Panc1 (cell line): ENCODE measurements around the gene LRRC59. TPM values are rescaled to one million over a fixed set of nuclear protein-coding genes. Genes with fewer than 3 reads are reported as not detected.

Experiments
- ATAC-seq: fragments of 200-7000 bp; cut with Tn5 transposase; 2 replicates; pipeline ENCODE4 v1.9.1; 2020; ENCODE audit warnings: mild to moderate bottlenecking, moderate library complexity
- BruUV-seq: library from RNA; stranded (reverse); fragments of 400-500 nt; replicated peaks from 2 replicates; lab custom pipeline; 2021; lab: Mats Ljungman, UMichigan
- CTCF ChIA-PET: fragments of 300-600 bp; sonication (Branson Sonifier 250); formaldehyde crosslinking; loops from one replicate; lab custom pipeline; 2022; ENCODE audit warnings: antibody characterized with exemption; lab: Charles Lee
- POLR2A ChIA-PET: fragments of 300-600 bp; sonication (Branson Sonifier 250); formaldehyde crosslinking; loops from one replicate; lab custom pipeline; 2022; ENCODE audit warnings: antibody characterized with exemption; lab: Charles Lee
- DNase-seq: peaks from one replicate; pipeline ENCODE4 v3.0.0-alpha.2; 2010; ENCODE audit warnings: low read depth, low spot score
- H3K27ac ChIP-seq: 2 replicates; pipeline ENCODE4 v1.5.1; 2011; ENCODE audit warnings: mild to moderate bottlenecking, low read length, inconsistent platforms
- H3K27me3 ChIP-seq: fragments of 200-500 bp; sonication (Bioruptor generic); 2 replicates; pipeline ENCODE4 v1.6.0; 2014; ENCODE audit warnings: low read length, inconsistent platforms; ENCODE audit not compliant: control insufficient read depth, insufficient read depth
- H3K36me3 ChIP-seq: fragments of 200-500 bp; sonication (Bioruptor generic); 2 replicates; pipeline ENCODE4 v1.5.1; 2014; ENCODE audit warnings: inconsistent platforms, mild to moderate bottlenecking, low read length, moderate library complexity; ENCODE audit not compliant: control insufficient read depth, insufficient read depth
- H3K4me1 ChIP-seq: 2 replicates; pipeline ENCODE4 v1.5.1; 2011; ENCODE audit warnings: inconsistent platforms, mild to moderate bottlenecking, low read length, moderate library complexity; ENCODE audit not compliant: control insufficient read depth, insufficient read depth
- H3K4me3 ChIP-seq, 2 experiments: 2 replicates each; pipeline ENCODE4 v1.5.1; 2011 to 2012; ENCODE audit warnings: low read depth in 2 of 2, low read length in 2 of 2, mild to moderate bottlenecking in 2 of 2, inconsistent platforms in 1 of 2, moderate library complexity in 1 of 2
- H3K9me3 ChIP-seq: fragments of 200-500 bp; sonication (Bioruptor generic); 2 replicates; pipeline ENCODE4 v1.5.1; 2014; ENCODE audit warnings: low read depth, mild to moderate bottlenecking, inconsistent platforms, low read length, moderate library complexity; ENCODE audit not compliant: control insufficient read depth, insufficient read depth
- CTCF ChIP-seq: fragments of 450-650 bp; IDR thresholded peaks from 2 replicates; pipeline ENCODE4 v1.5.1; 2017; ENCODE audit warnings: mild to moderate bottlenecking
- POLR2AphosphoS5 ChIP-seq: IDR thresholded peaks from 2 replicates; pipeline ENCODE4 v1.6.1; 2012; ENCODE audit warnings: mild to moderate bottlenecking, low read depth, low read length, moderate library complexity
- REST ChIP-seq, 2 experiments: IDR thresholded peaks; 2 replicates each; pipeline ENCODE4 v1.6.1; 2011 to 2012; ENCODE audit warnings: low read depth in 2 of 2, control low read depth in 1 of 2, low read length in 1 of 2, mild to moderate bottlenecking in 1 of 2, moderate library complexity in 1 of 2; ENCODE audit not compliant: insufficient read depth in 1 of 2
- SIN3A ChIP-seq: IDR thresholded peaks from 2 replicates; pipeline ENCODE4 v1.6.1; 2012; ENCODE audit warnings: low read depth, mild to moderate bottlenecking, low read length, moderate library complexity, borderline replicate concordance; ENCODE audit not compliant: insufficient read depth
- TCF7L2 ChIP-seq: IDR thresholded peaks from 2 replicates; pipeline ENCODE4 v1.6.1; 2011; ENCODE audit warnings: mild to moderate bottlenecking, low read depth, low read length, inconsistent platforms
- in situ Hi-C: cut with HindIII; loops from 2 replicates; pipeline ENCODE4 v1.10.0; 2016; ENCODE audit warnings: low sequenced_read_pairs, low pct_unique_long_range_greater_than_20kb
- intact Hi-C: fragments of 100-400 bp; cut with micrococcal nuclease; formaldehyde crosslinking; loops from one replicate; pipeline ENCODE4 v1.10.0; 2022; ENCODE audit not compliant: unreplicated experiment
- total RNA-seq: library from RNA; stranded (reverse); gene quantifications from one replicate; pipeline ENCODE4 v1.2.1, GENCODE V29; 2021; ENCODE audit not compliant: unreplicated experiment

LRRC59 gene
- total RNA-seq, 1 experiment from 2014 or later: 167 TPM

GRCh38 chr17:50425682-50426471 lies 28.6 kb upstream of the LRRC59 start, which contains the start of gene ACSF2:
ACSF2 (plus strand) TSS chr17:50426218; CDS start chr17:50426262, 44 bp downstream.
- peak within 1 kb of the TSS; percentile 78 for H3K27ac ChIP-seq
- ChIA-PET POLR2A (interaction anchor here (0.6 kb wide), 1 partner anchor 72 kb away, joined by 4 read pairs; no protein-coding TSS in a partner anchor), CTCF (interaction anchor here (0.5 to 0.7 kb wide), 3 partner anchors 31 to 357 kb away, joined by 3 to 16 read pairs (median 4); no protein-coding TSS in a partner anchor)
- no TSS peak for BruUV-seq
- H3K36me3 ChIP-seq: no peaks in the 10 kb centered on the region; the same call in 1 of the 2 replicates
- DNase-seq (no peak), ATAC-seq (peak; percentile 92)
- no peaks in the 10 kb centered on the region for H3K27me3 ChIP-seq
- H3K4me3 ChIP-seq: peak within 1 kb of the TSS; percentile 58 to 66
- in situ Hi-C loops: no loop called here
- no peaks in the 10 kb centered on the region for H3K9me3 ChIP-seq
- TF ChIP-seq SIN3A (no peak), REST (IDR thresholded peaks at IDR 0.05; ENCODE audit: insufficient read depth in 1 of 2, low read depth in 2 of 2, low read length in 1 of 2) (no peak), POLR2AphosphoS5 (no peak), TCF7L2 (no peak), CTCF (no peak)
- intact Hi-C loops: no loop called here
- peaks cover 20% of the 10 kb centered on the region for H3K4me1 ChIP-seq

- in situ Hi-C loops (no loop called here), intact Hi-C loops (no loop called here)
- H3K36me3 ChIP-seq: no peaks in the 10 kb centered on the region; the same call in 1 of the 2 replicates
- H3K9me3 ChIP-seq: no peaks in the 10 kb centered on the region
- CTCF ChIA-PET: no interaction called here
- H3K4me3 ChIP-seq: peak overlapping the region; percentile 58 to 66
- DNase-seq: no peak
- H3K27ac ChIP-seq: peak overlapping the region; percentile 78
- TF ChIP-seq CTCF: no peak
- TF ChIP-seq REST (IDR thresholded peaks at IDR 0.05; ENCODE audit: insufficient read depth in 1 of 2, low read depth in 2 of 2, low read length in 1 of 2): no peak
- TF ChIP-seq TCF7L2: no peak
- no peak for TF ChIP-seq SIN3A
- TF ChIP-seq POLR2AphosphoS5: no peak
- H3K4me1 ChIP-seq: peaks cover 20% of the 10 kb centered on the region
- no TSS peak for BruUV-seq
- POLR2A ChIA-PET: no interaction called here
- ATAC-seq: no peak
- no peaks in the 10 kb centered on the region for H3K27me3 ChIP-seq
These were observed 27.8 kb upstream of the LRRC59 start for GRCh38 chr17:50424996-50425681.
